Stimulated activated CD4-positive, alpha-beta T cell treated with anti-CD3 and anti-CD28 coated beads, TNF-alpha, amount 100 ng/mL, for 4 hours (primary cell): ENCODE measurements around the gene KRTAP3-2.
"Not testable (repeated sequence)": the region's sequence is repeated elsewhere in the genome, so short reads cannot be mapped to it uniquely, and the experiment has no call there.

ENCODE experiments used
- DNase-seq, 3 experiments: peaks; one replicate each; pipeline ENCODE4 v3.0.0-alpha.2; 2020; ENCODE audit warnings: low read depth in 3 of 3

Gene KRTAP3-2

GRCh38 chr17:40999563-40999962 lies at the start of gene KRTAP3-2:
TSS of gene KRTAP3-2 (minus strand) at chr17:40999906. CDS start at chr17:40999853, 53 bp downstream.
- DNase-seq: not testable (repeated sequence)

- DNase-seq: no peak
Observed at GRCh38 chr17:41049110-41049509, 49.4 kb upstream of the KRTAP3-2 start.

GRCh38 chr17:41048441-41048840 lies 48.7 kb upstream of the KRTAP3-2 start:
- DNase-seq: no peak

- DNase-seq: not testable (repeated sequence)
Observed at GRCh38 chr17:41046735-41047465, 47.2 kb upstream of the KRTAP3-2 start, which contains the start of gene KRTAP2-1. TSS of gene KRTAP2-1 (minus strand) at chr17:41047316. CDS start at chr17:41047267, 49 bp downstream.

GRCh38 chr17:41042953-41043352 lies 43.2 kb upstream of the KRTAP3-2 start:
- no peak for DNase-seq

GRCh38 chr17:41040783-41041571 lies 41.3 kb upstream of the KRTAP3-2 start, which contains the start of gene KRTAP1-1:
TSS of gene KRTAP1-1 (minus strand) at chr17:41041450. CDS start at chr17:41041397, 53 bp downstream.
- DNase-seq: not testable (repeated sequence)

- no peak for DNase-seq
Observed at GRCh38 chr17:41037853-41038350, 38.2 kb upstream of the KRTAP3-2 start.

- not testable (repeated sequence) for DNase-seq
Observed at GRCh38 chr17:41034346-41034935, 34.7 kb upstream of the KRTAP3-2 start, which contains the start of gene KRTAP1-3. TSS of gene KRTAP1-3 (minus strand) at chr17:41034874. CDS start at chr17:41034821, 53 bp downstream.

- DNase-seq: no peak
Observed at GRCh38 chr17:41029633-41030245, 30.0 kb upstream of the KRTAP3-2 start, which contains the start of gene KRTAP1-4. TSS of gene KRTAP1-4 (minus strand) at chr17:41030195. CDS start at chr17:41030078, 117 bp downstream.

GRCh38 chr17:41026715-41027471 lies 27.2 kb upstream of the KRTAP3-2 start, which contains the start of gene KRTAP1-5:
TSS of gene KRTAP1-5 (minus strand) at chr17:41027208. CDS start at chr17:41027155, 53 bp downstream.
- no peak for DNase-seq

GRCh38 chr17:41024697-41025096 lies 25.0 kb upstream of the KRTAP3-2 start:
- no peak for DNase-seq

- no peak for DNase-seq
Observed at GRCh38 chr17:41020336-41020735, 20.6 kb upstream of the KRTAP3-2 start.

GRCh38 chr17:41019415-41019814 lies 19.7 kb upstream of the KRTAP3-2 start:
- no peak for DNase-seq

- no peak for DNase-seq
Observed at GRCh38 chr17:41018541-41018940, 18.8 kb upstream of the KRTAP3-2 start.

- no peak for DNase-seq
Observed at GRCh38 chr17:41016578-41017215, 17.0 kb upstream of the KRTAP3-2 start.

GRCh38 chr17:41015454-41015853 lies 15.7 kb upstream of the KRTAP3-2 start:
- DNase-seq: no peak

- no peak for DNase-seq
Observed at GRCh38 chr17:41013606-41014005, 13.9 kb upstream of the KRTAP3-2 start.

- DNase-seq: no peak
Observed at GRCh38 chr17:41013181-41013580, 13.5 kb upstream of the KRTAP3-2 start.

- no peak for DNase-seq
Observed at GRCh38 chr17:41012326-41013120, 12.8 kb upstream of the KRTAP3-2 start.
